ENCODE measurements around the gene SYVN1. TPM values are rescaled to one million over a fixed set of nuclear protein-coding genes. Genes with fewer than 3 reads are reported as not detected.
"Not testable (repeated sequence)": the region's sequence is repeated elsewhere in the genome, so short reads cannot be mapped to it uniquely, and the experiment has no call there.

The SYVN1 gene
- total RNA-seq, 1 donor from 2014 or later: 75.9 TPM

DNA sequence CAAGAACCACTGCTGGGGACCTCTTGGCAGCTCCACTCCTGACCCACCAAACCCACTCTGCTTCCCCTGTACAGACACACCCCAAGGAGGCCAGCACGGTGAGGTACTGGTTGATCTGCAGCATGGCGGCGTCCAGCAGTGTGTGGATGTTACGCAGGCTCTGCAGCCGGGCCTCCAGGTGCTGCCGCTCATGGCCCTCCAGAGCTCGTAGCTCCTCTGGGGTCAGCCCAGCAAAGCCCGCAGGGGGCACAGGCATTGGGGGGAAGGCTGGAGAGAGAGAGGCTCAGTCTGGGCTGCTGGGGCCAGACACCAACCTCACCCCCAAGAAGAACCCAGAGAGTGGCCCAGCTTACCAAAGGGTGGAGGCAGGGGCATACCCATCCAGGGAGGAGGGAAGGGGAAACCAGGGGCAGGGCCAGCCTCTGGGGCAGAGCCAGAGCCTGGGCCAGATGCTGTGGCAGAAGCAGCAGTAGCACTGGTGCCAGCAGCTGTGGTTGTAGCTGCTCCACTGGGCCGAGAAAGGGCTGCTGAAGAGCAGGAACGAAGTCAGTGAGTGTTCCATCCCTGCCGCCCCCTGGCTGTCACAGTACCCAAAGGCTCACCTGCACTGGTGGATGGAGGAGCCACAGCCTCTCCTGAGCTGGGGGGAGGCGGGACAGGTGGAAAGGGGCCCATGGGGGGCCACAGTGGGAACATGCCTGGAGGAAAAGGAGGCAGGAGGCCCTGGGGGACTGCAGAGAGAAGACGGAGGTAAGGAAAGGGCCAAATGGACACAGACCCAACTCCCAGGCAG is 4.5 kb downstream of the SYVN1 start:
- no peak for DNase-seq (ENCODE audit: low spot score)
- intact Hi-C loops (cut with DNase I): no loop called here
- no peak for ATAC-seq

- no peak for ATAC-seq
- no peak for DNase-seq (ENCODE audit: low spot score)
- intact Hi-C loops (cut with DNase I): no loop called here
These were observed 5.9 kb downstream of the SYVN1 start for GRCh38 chr11:65128182-65129145.

DNA sequence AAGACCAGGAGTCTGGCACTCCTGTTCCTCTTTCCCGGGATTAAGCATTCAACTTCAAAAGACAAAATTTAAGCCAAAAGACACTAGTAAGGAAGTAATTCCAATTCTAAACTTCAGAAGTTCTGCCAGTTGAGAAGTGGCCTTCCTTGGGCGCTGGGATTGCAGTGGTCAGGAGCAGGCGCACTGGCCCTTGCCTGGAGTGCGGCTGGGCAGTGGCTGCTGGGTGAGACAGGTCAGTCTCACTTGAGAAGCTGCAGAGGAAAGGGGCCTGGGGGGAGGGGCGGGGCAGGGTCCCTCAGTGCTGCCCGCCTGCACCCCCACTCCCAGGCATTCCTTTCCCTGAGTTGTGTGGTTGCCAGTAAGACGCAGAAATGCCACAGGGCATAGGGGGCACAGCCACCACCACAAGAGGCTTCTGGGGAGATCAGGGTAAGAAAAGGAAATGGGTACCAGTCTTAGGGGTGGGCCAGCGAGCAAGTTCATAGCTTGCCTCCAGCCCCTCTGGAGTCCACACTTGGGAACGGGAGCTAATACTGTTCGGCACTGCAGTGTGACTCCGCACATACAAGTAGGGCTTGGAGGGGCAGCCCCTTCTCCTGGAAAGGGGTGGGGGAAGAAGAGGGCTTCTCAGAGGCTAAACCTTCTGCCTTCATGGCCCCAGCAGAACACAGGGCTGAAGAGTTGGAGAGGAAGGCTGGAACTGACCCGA is 6.7 kb downstream of the SYVN1 start:
- intact Hi-C loops (cut with DNase I): no loop called here
- no peak for ATAC-seq
- no peak for DNase-seq (ENCODE audit: low spot score)

DNA sequence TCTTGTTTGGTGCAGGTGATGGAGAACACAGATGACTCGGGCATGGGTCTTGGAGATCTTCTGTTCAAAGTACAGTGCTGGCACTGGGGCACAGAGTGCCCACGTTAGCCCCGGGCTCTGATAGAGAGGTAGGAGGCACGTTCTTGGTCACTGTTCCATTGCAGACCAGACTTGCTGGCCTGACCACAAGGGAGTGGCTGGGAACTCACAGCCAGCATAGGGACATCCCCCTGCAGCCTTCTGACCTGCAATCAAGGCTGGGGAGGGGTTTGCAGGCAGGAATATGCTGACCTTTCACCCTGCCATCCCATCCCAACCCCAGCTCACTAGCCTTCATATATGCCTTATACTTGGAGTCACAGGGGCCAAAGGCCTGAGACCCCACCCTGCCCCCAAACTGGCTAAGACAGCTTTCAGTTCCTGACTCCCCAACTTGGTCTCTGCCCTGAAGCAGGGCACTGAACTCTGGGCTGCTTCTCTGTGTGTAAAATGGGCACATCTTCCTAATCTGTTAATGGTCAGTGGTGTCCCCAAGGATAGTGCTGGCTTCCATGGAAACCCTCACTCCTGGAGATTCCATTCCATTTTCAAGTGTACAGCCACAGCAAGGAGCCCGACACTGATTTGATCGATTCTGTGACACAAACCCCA is 7.6 kb downstream of the SYVN1 start:
- DNase-seq (ENCODE audit: low spot score) (no peak), ATAC-seq (no peak)
- intact Hi-C loops (cut with DNase I): no loop called here

- DNase-seq (ENCODE audit: low spot score) (peak; percentile 38), ATAC-seq (no peak)
- intact Hi-C loops (cut with DNase I): no loop called here
These were observed 8.9 kb downstream of the SYVN1 start for GRCh38 chr11:65125197-65126056.

DNA sequence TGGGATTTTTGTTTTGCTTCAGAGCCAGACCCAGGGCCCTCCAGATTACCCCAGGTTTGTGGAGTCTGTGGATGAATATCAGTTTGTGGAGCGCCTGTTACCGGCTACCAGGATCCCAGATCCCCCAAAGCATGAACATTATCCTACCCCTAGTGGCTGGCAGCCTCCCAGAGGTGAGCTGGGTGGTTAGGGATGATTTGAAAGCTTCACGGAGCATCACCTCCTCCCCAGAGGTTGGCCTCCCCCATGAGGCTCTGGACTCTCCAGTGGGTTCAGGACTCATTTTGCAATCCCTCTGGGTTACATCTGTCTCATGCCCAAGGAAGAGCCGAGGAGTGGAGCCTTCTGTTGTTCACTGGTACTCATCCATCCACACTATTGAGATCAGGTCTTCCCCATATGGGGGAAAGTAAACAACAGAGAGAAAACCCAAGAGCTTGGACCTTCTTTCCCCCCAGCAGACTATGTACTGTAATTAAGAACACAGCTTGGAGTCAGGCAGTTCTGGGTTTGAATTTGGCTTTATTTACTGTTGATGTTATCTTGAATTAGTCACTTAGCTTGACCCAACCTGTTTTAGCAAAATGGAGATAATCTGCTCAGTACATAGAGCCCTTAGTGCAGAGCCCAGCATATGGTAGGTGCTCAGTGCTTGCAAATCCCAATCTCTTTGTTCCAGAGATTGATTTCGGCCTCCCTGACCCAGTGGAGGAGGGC is 9.7 kb downstream of the SYVN1 start:
- peak; percentile 54 for DNase-seq (ENCODE audit: low spot score)
- ATAC-seq: no peak
- intact Hi-C loops (cut with DNase I): no loop called here

GRCh38 chr11:65121865-65122696 is 12.2 kb downstream of the SYVN1 start, which contains the start of the genes FAU and MRPL49:
Gene FAU, minus strand, starts transcription at chr11:65122134. Its CDS starts 321 bp downstream, at chr11:65121813.
Gene MRPL49, plus strand, starts transcription at chr11:65122321. Its CDS starts 26 bp downstream, at chr11:65122347.
- DNase-seq (ENCODE audit: low spot score) (peak; percentile 98), ATAC-seq (peak; percentile 95)
- intact Hi-C loops (cut with DNase I): no loop called here

GRCh38 chr11:65121447-65121864 is 12.9 kb downstream of the SYVN1 start:
- ATAC-seq: no peak
- intact Hi-C loops (cut with DNase I): no loop called here
- DNase-seq (ENCODE audit: low spot score): peak; percentile 53

- ATAC-seq (no peak), DNase-seq (ENCODE audit: low spot score) (no peak)
- intact Hi-C loops (cut with DNase I): no loop called here
These were observed 13.5 kb downstream of the SYVN1 start for GRCh38 chr11:65120831-65121230.

GRCh38 chr11:65119670-65119995 is 14.7 kb downstream of the SYVN1 start:
- no peak for ATAC-seq
- no peak for DNase-seq (ENCODE audit: low spot score)
- intact Hi-C loops (cut with DNase I): loop anchor here (10.0 kb wide), 2 partner anchors 105 to 195 kb away; partner anchors contain the start of genes ARL2 and PPP2R5B

DNA sequence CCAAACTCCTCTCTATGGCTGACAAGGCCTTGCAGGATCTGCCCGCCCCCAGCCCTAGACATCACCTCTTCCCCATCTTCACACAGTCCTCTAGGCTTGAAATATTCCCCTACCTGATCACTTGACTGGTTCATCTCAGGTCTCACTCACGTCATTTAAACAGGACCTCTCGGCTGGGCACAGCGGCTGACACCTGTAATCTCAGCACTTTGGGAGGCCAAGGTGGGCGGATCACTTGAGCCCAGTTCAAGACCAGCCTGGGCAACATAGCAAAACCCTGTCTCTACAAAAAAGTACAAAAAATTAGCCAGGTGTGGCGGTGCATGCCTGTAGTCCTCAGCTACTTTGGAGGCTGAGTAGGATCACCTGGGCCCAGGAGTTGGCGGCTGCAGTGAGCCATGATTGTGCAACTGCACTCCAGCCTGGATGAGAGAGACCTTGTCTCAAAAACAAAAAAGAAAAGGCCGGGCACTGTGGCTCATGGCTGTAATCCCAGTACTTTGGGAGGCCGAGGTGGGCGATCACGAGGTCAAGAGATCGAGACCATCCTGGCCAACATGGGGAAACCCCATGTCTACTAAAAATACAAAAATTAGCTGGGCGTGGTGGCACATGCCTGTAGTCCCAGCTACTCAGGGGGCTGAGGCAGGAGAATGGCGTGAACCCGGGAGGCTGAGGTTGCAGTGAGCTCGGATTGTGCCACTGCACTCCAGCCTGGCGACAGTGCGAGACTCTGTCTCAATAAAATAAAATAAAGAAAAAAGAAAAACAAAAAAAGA is 15.2 kb downstream of the SYVN1 start:
- peak; percentile 15 for DNase-seq (ENCODE audit: low spot score)
- ATAC-seq: not testable (repeated sequence)
- intact Hi-C loops (cut with DNase I): loop anchor here (10.0 kb wide), 2 partner anchors 104 to 194 kb away; partner anchors contain the start of genes ARL2 and PPP2R5B

GRCh38 chr11:65118097-65118837 is 16.1 kb downstream of the SYVN1 start:
- DNase-seq (ENCODE audit: low spot score) (peak; percentile 60), ATAC-seq (no peak)
- intact Hi-C loops (cut with DNase I): loop anchor here (10.0 kb wide), 2 partner anchors 103 to 193 kb away; partner anchors contain the start of genes ARL2 and PPP2R5B

- ATAC-seq: peak; percentile 94
- peak; percentile 100 for DNase-seq (ENCODE audit: low spot score)
- intact Hi-C loops (cut with DNase I): loop anchor here (10.0 kb wide), 2 partner anchors 103 to 193 kb away; partner anchors contain the start of genes ARL2 and PPP2R5B
These were observed 16.9 kb downstream of the SYVN1 start, which contains the start of gene ZNHIT2 for GRCh38 chr11:65117206-65118096. Gene ZNHIT2, minus strand, starts transcription at chr11:65117701. Its CDS starts 48 bp downstream, at chr11:65117653.
